Psoas muscle (tissue), 8 donors: ENCODE results near the gene PKD2. TPM values are rescaled to one million over a fixed set of nuclear protein-coding genes. Genes with fewer than 3 reads are reported as not detected.

Experiments used
- ATAC-seq, 4 donors: fragments of 200-7000 bp; cut with Tn5 transposase; one replicate each; pipeline ENCODE4 v1.9.1; 2020; ENCODE audit warnings: moderate library complexity in 3 of 4, mild to moderate bottlenecking in 2 of 4
- DNase-seq, 2 donors: peaks; one replicate each; pipeline ENCODE4 v3.0.0-alpha.2; 2020
- H3K27ac ChIP-seq: fragments of 200-600 bp; one replicate; pipeline ENCODE4 v1.8.0; 2022
- H3K27me3 ChIP-seq, 3 donors: fragments of 200-600 bp in 1 of 3; one replicate each; pipeline versions ENCODE4 v1.6.1 to v1.8.0; 2013 to 2022; ENCODE audit warnings: low read length in 2 of 3, mild to moderate bottlenecking in 2 of 3, moderate library complexity in 1 of 3; ENCODE audit not compliant: insufficient read depth in 3 of 3
- H3K36me3 ChIP-seq, 2 donors: fragments of 200-600 bp in 1 of 2; one replicate each; pipeline versions ENCODE4 v1.6.1 to v1.8.0; 2013 to 2022; ENCODE audit warnings: low read depth in 1 of 2, mild to moderate bottlenecking in 1 of 2, moderate library complexity in 1 of 2; ENCODE audit not compliant: insufficient read depth in 1 of 2
- H3K4me1 ChIP-seq: fragments of 200-600 bp; one replicate; pipeline ENCODE4 v1.8.0; 2022
- H3K4me3 ChIP-seq: fragments of 200-600 bp; one replicate; pipeline ENCODE4 v1.8.0; 2022; ENCODE audit warnings: mild to moderate bottlenecking
- H3K9me3 ChIP-seq: fragments of 200-600 bp; one replicate; pipeline ENCODE4 v1.8.0; 2022
- WGBS, 3 donors: extraction: QIAGEN DNeasy Blood & Tissue Kit; methylation state at CpG; one replicate each; pipeline versions ENCODE4 v1.1.6 to v1.1.7; 2013; 5-methylcytosine and 5-hydroxymethylcytosine counted together
- intact Hi-C, 2 donors: fragments of 100-400 bp; cut with DNase I; formaldehyde crosslinking; loops; one replicate each; pipeline versions ENCODE4 v1.11.0 to v1.14.2; 2022
- polyA plus RNA-seq, 3 donors: library from polyadenylated mRNA; stranded (reverse); fragments of 200-250 nt; gene quantifications; one replicate each; pipeline ENCODE4 v1.2.3, GENCODE V29; 2013
- total RNA-seq, 4 donors: library from RNA; stranded (reverse); fragmentation: NEBNext Ultra II Directional in 2 of 4; extraction: Animal tissue kit (Norgen Biotek cat#: 25700) in 2 of 4; gene quantifications; one replicate each; pipeline versions ENCODE4 v1.2.1 to v1.2.4, GENCODE V29; 2021 to 2023
- TF ChIP-seq, protein P1 (sequence below): fragments of 200-600 bp; IDR thresholded peaks from one replicate; pipeline ENCODE4 v1.8.0; 2022; ENCODE audit warnings: antibody characterized with exemption
- donor health status: healthy with polysubstance abuse.
- donor health status: DM: no; HTN: no; CAD: no; lungs with moderate emphysema.
- donor health status: Bipolar disorder and iron deficiency.
- donor health status: healthy.
- donor health status: DM: yes; HTN: yes; CAD: no.
- donor health status: DM: no; HTN: no; CAD: no.
- donor health status: DM: no; HTN: no; CAD: no.
- donor health status: DM: yes; HTN: yes; CAD: no.

The PKD2 gene
- total and polyA plus RNA-seq, 7 donors: 2.1 to 8.3 (median 2.9) TPM

DNA sequence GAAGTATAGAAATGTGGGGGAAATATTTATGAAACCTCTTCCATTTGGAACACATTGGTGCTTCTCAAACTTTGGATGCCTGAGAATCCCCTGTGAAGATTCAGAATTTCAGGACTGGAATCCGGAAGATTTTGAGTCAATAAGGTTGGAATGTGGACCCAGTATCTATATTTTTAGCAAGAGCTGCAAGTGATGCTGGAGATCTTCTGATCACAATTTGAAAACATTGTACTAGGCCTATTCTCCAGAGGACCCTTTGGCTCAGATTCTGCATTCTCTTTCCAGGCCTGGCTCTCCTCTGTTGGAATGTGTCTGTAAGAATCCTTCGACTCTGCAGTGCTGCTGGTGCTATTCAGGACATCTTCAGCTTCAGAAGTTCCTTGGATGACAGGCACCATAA, 2.4 kb upstream of the PKD2 start:
- 44 to 61% (median 57%) methylated on average over 2 of the region's 2 CpGs for WGBS, 3 donors
- TF ChIP-seq, protein P1, sequence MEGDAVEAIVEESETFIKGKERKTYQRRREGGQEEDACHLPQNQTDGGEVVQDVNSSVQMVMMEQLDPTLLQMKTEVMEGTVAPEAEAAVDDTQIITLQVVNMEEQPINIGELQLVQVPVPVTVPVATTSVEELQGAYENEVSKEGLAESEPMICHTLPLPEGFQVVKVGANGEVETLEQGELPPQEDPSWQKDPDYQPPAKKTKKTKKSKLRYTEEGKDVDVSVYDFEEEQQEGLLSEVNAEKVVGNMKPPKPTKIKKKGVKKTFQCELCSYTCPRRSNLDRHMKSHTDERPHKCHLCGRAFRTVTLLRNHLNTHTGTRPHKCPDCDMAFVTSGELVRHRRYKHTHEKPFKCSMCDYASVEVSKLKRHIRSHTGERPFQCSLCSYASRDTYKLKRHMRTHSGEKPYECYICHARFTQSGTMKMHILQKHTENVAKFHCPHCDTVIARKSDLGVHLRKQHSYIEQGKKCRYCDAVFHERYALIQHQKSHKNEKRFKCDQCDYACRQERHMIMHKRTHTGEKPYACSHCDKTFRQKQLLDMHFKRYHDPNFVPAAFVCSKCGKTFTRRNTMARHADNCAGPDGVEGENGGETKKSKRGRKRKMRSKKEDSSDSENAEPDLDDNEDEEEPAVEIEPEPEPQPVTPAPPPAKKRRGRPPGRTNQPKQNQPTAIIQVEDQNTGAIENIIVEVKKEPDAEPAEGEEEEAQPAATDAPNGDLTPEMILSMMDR: no peak
- Histone ChIP-seq H3K4me3 (no peak overlapping the region), H3K27ac (no peak overlapping the region), H3K36me3 (no peaks in the 10 kb centered on the region), H3K9me3 (no peaks in the 10 kb centered on the region), H3K4me1 (peaks cover 14% of the 10 kb centered on the region), H3K27me3 (no peaks in the 10 kb centered on the region)
- peak in 1 of 4 donors; percentile 36 for ATAC-seq
- intact Hi-C loops: no loop called here
- DNase-seq: peak; percentile 35 to 57

- no peak overlapping the region for H3K27ac ChIP-seq
- intact Hi-C loops: no loop called here
These were observed 1.5 kb upstream of the PKD2 start for GRCh38 chr4:88005946-88006345.

GRCh38 chr4:88006956-88007303, 505 bp upstream of the PKD2 start:
- TF ChIP-seq, protein P1: no peak
- H3K36me3 ChIP-seq: no peaks in the 10 kb centered on the region
- H3K9me3 ChIP-seq: no peaks in the 10 kb centered on the region
- DNase-seq (no peak), ATAC-seq (no peak)
- 38 to 53% (median 39%) methylated on average over 10 of the region's 10 CpGs for WGBS, 3 donors
- H3K27me3 ChIP-seq: no peaks in the 10 kb centered on the region
- peaks cover 22% of the 10 kb centered on the region for H3K4me1 ChIP-seq
- intact Hi-C loops: no loop called here
- peak overlapping the region; percentile 26 for H3K27ac ChIP-seq
- H3K4me3 ChIP-seq: peak overlapping the region; percentile 86

More at GRCh38 chr4:88005946-88006345, 1.5 kb upstream of the PKD2 start:
- ATAC-seq (no peak), DNase-seq (no peak)
- Histone ChIP-seq H3K36me3 (no peaks in the 10 kb centered on the region), H3K9me3 (no peaks in the 10 kb centered on the region), H3K4me1 (peaks cover 22% of the 10 kb centered on the region), H3K27me3 (no peaks in the 10 kb centered on the region), H3K4me3 (no peak overlapping the region)
- TF ChIP-seq, protein P1: no peak
- WGBS, 3 donors: 97 to 98% (median 98%) methylated on average over 10 of the region's 10 CpGs

DNA sequence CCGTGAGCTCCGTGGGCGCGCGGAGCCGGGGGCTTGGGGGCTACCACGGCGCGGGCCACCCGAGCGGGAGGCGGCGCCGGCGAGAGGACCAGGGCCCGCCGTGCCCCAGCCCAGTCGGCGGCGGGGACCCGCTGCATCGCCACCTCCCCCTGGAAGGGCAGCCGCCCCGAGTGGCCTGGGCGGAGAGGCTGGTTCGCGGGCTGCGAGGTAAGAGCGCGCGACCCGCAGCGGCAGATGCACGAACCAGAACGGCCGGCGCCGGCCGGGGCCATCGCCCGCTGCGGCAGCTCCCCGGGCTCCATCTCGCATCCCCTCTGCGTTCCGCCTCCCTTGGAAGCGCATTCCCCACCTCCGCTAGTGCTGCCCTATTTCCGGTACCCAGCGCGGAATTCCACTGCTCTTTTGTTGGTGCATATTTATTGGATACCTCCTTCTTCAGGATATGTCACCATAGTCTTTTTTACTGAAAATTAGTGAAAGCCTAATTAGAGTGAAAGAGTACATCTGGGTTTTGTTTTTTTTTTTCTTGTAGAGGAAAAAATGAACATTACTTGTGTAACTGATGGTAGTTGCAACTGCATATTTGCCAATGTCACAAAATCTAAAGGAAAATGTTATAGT, 797 bp downstream of the PKD2 start:
- no peaks in the 10 kb centered on the region for H3K9me3 ChIP-seq
- intact Hi-C loops: no loop called here
- H3K4me3 ChIP-seq: peak overlapping the region; percentile 86
- H3K27me3 ChIP-seq: no peaks in the 10 kb centered on the region
- peaks cover 23% of the 10 kb centered on the region for H3K4me1 ChIP-seq
- H3K36me3 ChIP-seq: no peaks in the 10 kb centered on the region
- DNase-seq (peak; percentile 50 to 56), ATAC-seq (peak; percentile 29 to 43 (median 34))
- H3K27ac ChIP-seq: peak overlapping the region; percentile 70
- WGBS, 3 donors: 0 to 1% (median 1%) methylated on average over 36 to 50 of the region's 51 CpGs
- TF ChIP-seq, protein P1: no peak

- no peaks in the 10 kb centered on the region for H3K27me3 ChIP-seq
- H3K4me1 ChIP-seq: peaks cover 24% of the 10 kb centered on the region
- DNase-seq (no peak), ATAC-seq (no peak)
- peak overlapping the region; percentile 86 for H3K4me3 ChIP-seq
- intact Hi-C loops: no loop called here
- TF ChIP-seq, protein P1: no peak
- WGBS, 3 donors: 22 to 31% (median 28%) methylated on average over 5 of the region's 5 CpGs
- no peak overlapping the region for H3K27ac ChIP-seq
- H3K36me3 ChIP-seq: no peaks in the 10 kb centered on the region
- no peaks in the 10 kb centered on the region for H3K9me3 ChIP-seq
These were observed 1.3 kb downstream of the PKD2 start for GRCh38 chr4:88008743-88009171.
